Breast epithelium (tissue), 3 donors: ENCODE measurements around the gene CAMK2A.

Source experiments
- CTCF ChIP-seq, 3 donors: fragments of 450-650 bp; IDR thresholded peaks; one replicate each; pipeline ENCODE4 v1.5.1; 2016 to 2017; ENCODE audit warnings: antibody characterized with exemption in 3 of 3, mild to moderate bottlenecking in 3 of 3, moderate library complexity in 3 of 3
- POLR2AphosphoS5 ChIP-seq, 3 donors: sonication (generic); formaldehyde crosslinking; IDR thresholded peaks; one replicate each; pipeline ENCODE4 v1.6.1; 2017; ENCODE audit warnings: antibody characterized with exemption in 3 of 3

- TF ChIP-seq CTCF (IDR thresholded peaks at IDR 0.05) (no peak), POLR2AphosphoS5 (IDR thresholded peaks at IDR 0.05) (no peak)
Observed at GRCh38 chr5:150246429-150246828, 43.1 kb downstream of the CAMK2A start.
